ENCODE results near the gene VIPR2.

The VIPR2 gene

GRCh38 chr7:159047536-159047935, 97.1 kb downstream of the VIPR2 start:
- DNase-seq (ENCODE audit: low spot score) = no peak

GRCh38 chr7:159046300-159046699, 98.4 kb downstream of the VIPR2 start:
- no peak for DNase-seq (ENCODE audit: low spot score)

GRCh38 chr7:159045839-159046238, 98.8 kb downstream of the VIPR2 start:
- no peak for DNase-seq (ENCODE audit: low spot score)

- DNase-seq (ENCODE audit: low spot score) = no peak
Observed at GRCh38 chr7:159042581-159043101, 102.0 kb downstream of the VIPR2 start.

GRCh38 chr7:159042103-159042502, 102.6 kb downstream of the VIPR2 start:
- no peak for DNase-seq (ENCODE audit: low spot score)

GRCh38 chr7:159040912-159041711, 103.6 kb downstream of the VIPR2 start:
- DNase-seq (ENCODE audit: low spot score) = no peak

- DNase-seq (ENCODE audit: low spot score) = no peak
Observed at GRCh38 chr7:159040146-159040545, 104.5 kb downstream of the VIPR2 start.

GRCh38 chr7:159039716-159040115, 105.0 kb downstream of the VIPR2 start:
- no peak for DNase-seq (ENCODE audit: low spot score)

- no peak for DNase-seq (ENCODE audit: low spot score)
Observed at GRCh38 chr7:159038066-159038465, 106.6 kb downstream of the VIPR2 start.

- no peak for DNase-seq (ENCODE audit: low spot score)
Observed at GRCh38 chr7:159036916-159037605, 107.6 kb downstream of the VIPR2 start.

GRCh38 chr7:159035571-159036073, 109.0 kb downstream of the VIPR2 start:
- DNase-seq (ENCODE audit: low spot score) = no peak

GRCh38 chr7:159034988-159035387, 109.7 kb downstream of the VIPR2 start:
- DNase-seq (ENCODE audit: low spot score) = no peak

- no peak for DNase-seq (ENCODE audit: low spot score)
Observed at GRCh38 chr7:159034394-159034793, 110.3 kb downstream of the VIPR2 start.

GRCh38 chr7:159033956-159034355, 110.7 kb downstream of the VIPR2 start:
- no peak for DNase-seq (ENCODE audit: low spot score)

- DNase-seq (ENCODE audit: low spot score) = no peak
Observed at GRCh38 chr7:159033473-159033825, 111.2 kb downstream of the VIPR2 start.

- DNase-seq (ENCODE audit: low spot score) = no peak
Observed at GRCh38 chr7:159032753-159033472, 111.8 kb downstream of the VIPR2 start.

GRCh38 chr7:159032322-159032721, 112.3 kb downstream of the VIPR2 start:
- no peak for DNase-seq (ENCODE audit: low spot score)

- DNase-seq (ENCODE audit: low spot score) = no peak
Observed at GRCh38 chr7:159031750-159032149, 112.9 kb downstream of the VIPR2 start.

- DNase-seq (ENCODE audit: low spot score) = peak; percentile 53
Observed at GRCh38 chr7:159031135-159031701, 113.4 kb downstream of the VIPR2 start.

GRCh38 chr7:159030490-159031134, 114.1 kb downstream of the VIPR2 start:
- peak; percentile 66 for DNase-seq (ENCODE audit: low spot score)
